ENCODE results near the gene GPX4.
A peak's percentile ranks its signal among the peaks of the same experiment; 100 is the strongest.
"Not testable (repeated sequence)": the region's sequence is repeated elsewhere in the genome, so short reads cannot be mapped to it uniquely, and the experiment has no call there.

GPX4 gene

DNA sequence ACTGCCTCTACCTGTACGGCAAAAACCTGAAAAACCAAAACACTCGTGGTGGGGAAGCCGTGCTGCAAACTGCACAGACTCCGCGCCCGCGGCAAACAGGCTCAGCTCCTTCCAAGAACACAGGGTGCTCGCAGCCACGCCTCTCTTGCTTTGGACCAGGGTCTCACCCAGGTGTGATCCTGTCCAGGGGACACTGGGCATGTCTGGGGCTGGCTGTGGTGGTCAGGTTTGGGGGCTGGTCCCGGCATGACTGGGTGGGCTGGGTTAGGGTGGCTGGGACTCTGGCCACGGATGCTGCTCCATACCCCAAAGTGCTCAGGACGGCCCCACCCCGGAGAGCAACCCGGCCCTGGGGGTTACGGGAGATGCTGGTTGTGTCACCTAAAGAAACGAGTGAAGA is 13.9 kb downstream of the GPX4 start:
- no peak for DNase-seq

GRCh38 chr19:1118999-1119398 is 15.2 kb downstream of the GPX4 start:
- DNase-seq, result no peak

DNA sequence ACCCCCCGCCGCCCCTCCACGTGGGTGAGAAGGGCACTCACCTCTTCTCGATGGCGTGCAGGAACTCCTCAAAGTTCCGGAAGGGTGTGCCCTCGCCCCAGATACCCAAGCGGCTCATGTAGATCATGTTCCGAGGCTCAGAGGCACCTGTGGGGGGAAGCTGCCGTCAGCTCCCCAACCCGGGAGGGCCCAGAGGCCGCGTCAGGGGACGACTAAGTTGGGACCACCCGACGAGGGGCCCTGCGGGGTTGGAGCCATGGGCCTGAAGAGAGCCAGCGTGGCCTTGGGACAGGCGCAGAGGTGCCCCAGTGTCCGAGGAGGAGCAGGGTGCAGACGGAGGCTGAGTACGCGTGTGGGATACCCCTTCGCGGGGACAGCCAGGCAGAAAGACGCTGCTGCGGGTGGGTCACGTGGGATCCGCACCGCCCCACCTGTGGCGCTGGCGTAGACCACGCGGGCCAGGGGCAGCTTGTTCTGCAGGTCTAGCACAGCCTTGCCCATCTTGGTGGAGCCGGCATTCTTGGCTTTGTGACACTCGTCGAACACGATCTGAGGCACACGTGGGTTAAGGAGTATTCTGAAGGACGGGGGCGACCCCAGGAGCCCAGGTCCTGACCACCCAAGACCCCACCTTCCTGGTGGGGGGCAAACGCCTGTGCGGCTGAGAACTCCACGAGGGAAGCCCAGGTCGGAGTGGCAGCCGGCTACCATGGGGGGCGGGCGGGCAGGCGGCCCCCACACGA is 15.9 kb downstream of the GPX4 start:
- DNase-seq, result no peak

DNA sequence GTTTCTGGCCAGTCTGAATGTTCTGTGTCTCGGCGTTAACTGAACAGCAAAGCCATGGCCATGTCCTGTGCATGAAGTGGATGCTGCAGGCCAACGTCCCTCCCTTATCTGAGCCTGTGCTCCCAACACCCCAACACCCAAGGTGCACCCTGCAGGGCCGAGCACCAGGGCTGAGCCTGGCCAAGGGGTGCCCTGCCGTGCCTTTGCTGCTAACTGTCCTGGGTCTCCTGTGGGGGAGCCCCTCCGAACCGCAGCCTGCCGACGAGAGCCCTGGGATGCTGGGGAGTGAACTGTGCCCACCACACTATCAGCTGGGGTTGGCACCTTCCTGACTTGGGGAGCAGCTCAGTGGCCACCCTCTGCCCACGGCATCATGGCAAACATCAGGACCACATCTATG is 17.6 kb downstream of the GPX4 start:
- DNase-seq, result no peak

- no peak for DNase-seq
Observed at GRCh38 chr19:1122021-1122971, 18.5 kb downstream of the GPX4 start.

DNA sequence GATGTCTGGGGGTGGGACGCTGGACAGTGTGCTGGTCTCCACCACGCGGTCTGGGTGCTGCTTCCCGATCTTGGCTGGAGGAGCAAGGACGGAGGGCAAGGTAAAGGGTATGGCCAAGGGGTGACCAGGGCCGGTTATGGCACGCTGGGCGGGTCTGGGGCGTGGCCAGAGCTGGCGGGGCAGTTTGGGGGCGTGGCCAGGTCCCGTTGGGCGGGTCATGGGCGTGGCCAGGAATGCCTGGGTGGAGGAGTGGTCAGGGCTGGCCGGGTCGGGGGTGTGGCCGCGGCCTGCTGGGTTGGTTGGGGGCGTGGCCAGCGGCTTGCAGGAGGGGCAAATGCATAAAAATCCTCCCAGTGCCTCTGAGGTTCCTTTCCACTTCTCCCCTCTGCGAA is 19.2 kb downstream of the GPX4 start:
- peak; percentile 66 for DNase-seq

- no peak for DNase-seq
Observed at GRCh38 chr19:1123381-1123780, 19.6 kb downstream of the GPX4 start.

GRCh38 chr19:1123885-1124677 is 20.3 kb downstream of the GPX4 start:
- no peak for DNase-seq

DNA sequence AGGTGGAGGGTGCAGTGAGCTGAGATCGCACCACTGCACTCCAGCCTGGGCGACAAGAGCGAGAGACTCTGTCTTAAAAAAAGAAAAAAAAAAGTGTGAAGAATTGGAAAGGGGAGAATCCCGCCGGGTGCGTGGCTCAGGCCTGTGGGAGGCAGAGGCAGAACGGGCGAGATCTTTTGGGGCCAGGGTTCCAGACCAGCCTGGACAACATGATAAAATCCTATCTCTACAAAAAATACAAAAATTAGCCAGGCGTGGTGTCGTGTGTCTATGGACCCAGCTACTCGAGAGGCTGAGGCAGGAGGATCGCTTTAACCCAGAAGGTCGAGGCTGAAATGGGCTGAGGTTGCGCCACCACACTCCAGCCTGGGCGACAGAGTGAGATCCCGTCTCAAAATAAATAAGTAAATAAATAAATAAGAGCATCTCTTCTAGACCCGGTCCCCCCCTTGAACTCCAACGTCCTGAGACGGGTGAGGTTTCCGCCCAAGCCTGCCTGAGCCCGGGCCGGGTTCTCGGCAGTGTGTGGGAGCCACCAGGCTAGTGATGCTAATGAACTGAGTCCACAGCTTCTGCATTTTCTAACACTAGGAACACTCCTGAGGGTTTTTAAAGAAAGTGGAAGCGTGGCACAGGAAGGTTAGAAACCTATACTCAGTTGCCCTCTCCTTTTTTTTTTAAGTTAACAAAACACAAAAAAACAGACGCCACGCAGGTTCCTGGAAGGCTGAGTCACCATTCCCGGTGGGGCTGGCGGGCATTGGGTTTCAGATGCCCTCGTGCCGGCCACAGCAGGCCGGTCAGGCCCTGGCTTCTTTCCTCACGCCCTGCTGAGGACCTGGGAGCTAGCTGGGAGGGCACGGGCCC is 22.0 kb downstream of the GPX4 start:
- DNase-seq, result no peak

GRCh38 chr19:1126984-1127760 is 23.4 kb downstream of the GPX4 start:
- no peak for DNase-seq

- DNase-seq, result no peak
Observed at GRCh38 chr19:1128106-1128505, 24.3 kb downstream of the GPX4 start.

DNA sequence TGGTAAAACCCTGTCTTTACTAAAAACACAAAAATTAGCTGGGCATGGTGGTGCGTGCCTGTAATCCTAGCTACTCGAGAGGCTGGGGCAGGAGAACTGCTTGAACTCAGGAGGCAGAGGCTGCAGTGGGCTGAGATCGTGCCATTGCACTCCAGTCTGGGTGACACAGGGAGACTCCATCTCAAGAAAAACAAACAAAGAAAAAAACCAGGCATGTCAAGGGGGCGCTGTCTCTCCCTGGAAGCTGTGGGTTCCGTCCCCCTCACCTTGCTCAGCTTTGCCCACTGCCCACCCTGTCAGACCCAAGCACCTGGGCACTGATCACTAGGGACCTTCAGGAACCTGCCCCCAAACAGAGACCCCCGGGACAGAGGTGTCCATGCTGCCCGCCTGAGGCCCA is 25.3 kb downstream of the GPX4 start:
- DNase-seq, result not testable (repeated sequence)

DNA sequence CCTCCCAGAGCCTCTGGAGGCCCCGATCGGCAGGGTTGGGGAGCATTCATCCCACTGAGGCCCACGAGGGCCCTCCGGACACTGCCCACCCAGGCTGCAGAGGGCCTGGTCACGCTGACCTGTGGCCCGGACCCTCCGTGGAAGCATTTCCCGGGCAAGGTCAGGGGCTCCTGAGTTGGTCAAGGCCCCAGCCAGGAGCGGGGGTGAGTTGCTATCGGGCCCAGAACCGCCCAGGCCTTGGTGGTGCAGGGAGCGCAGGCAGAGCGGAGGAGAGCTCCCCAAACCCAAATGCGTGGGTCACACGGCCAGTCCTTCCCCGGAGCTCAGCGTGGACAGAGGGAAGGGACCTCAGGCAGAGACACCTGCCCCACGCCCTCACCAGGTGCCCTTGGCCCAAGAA is 25.7 kb downstream of the GPX4 start:
- no peak for DNase-seq

- DNase-seq, result no peak
Observed at GRCh38 chr19:1130771-1131717, 27.2 kb downstream of the GPX4 start.

DNA sequence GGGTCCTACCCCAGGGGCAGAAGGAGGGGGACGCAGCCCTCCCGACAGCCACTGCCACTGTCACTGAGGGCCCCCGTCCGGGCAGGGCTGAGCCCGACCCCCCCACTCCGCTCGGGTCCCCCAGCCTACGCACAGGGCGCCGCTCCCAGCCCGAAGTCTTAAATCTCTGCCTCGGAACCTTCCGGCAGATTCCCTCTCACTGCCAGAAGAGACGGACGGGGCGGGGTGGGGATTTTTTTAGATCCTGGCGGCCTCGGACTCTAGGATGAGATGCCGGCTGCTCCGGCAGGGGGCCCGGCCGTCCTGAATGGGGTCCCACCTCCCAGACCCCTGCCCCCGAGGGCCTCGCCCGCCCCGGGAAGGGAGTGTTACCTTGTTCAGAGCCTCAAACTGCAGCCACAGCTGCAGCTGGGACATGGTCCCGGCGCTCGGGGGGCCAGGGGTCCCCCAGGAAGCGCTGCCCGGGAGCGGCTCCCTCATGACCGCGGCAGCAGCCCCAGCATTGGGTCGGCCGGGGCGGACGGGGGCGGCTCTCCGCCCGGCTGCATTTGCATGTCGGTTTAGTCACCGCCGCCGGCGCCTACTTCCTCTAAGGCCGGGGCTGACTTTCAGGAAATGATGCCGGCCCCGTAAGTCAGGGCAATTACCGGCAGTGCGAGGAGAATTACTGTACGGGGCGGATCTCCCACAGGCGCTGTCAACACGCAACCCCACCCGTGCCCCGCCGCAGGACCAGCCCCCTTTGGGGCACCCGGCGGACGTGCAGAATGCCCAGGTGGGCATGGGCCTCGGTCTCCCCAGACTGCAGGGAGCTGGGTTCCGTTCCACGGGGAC is 28.1 kb downstream of the GPX4 start:
- peak; percentile 89 for DNase-seq

DNA sequence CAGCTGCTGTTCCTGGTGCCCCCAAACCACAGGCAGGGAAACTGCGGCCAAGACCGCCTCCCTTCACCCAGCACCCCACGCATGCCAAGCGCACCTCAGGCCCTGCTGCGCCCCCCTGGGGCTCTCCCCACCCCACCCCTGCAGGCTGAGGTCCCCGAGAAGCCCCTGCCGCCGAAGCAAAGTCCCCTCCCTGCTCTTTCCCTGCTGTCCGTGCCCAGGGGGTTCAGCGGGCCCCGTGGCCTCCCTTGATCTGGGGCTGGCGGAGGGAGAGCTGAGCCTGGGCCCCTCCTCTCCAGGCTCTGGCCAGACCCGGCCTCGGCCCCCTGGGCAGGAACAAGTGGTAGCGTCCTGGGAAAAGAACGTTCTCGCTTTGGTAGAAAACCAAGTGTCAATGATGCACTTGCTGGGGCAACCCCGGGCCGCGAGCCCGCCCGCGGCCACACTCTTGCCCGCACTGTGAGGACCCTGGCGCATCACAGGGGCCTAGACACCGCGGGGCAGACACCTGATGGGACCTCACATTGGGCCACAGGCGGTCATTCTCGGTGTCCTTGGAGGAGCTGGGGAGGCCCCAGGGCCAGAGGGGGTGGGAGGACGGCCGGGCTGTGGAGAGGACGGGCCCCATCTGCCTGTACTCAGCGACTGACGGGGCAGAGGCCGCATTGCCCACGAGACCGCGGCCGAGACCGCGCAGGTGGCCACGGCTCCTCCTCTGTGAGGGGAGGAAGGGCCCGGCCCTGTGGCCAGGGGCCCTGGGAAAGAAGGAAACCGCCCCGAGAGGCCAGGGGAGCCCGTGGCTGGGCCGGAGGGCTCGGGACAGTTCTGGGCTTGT is 29.0 kb downstream of the GPX4 start:
- DNase-seq, result no peak

DNA sequence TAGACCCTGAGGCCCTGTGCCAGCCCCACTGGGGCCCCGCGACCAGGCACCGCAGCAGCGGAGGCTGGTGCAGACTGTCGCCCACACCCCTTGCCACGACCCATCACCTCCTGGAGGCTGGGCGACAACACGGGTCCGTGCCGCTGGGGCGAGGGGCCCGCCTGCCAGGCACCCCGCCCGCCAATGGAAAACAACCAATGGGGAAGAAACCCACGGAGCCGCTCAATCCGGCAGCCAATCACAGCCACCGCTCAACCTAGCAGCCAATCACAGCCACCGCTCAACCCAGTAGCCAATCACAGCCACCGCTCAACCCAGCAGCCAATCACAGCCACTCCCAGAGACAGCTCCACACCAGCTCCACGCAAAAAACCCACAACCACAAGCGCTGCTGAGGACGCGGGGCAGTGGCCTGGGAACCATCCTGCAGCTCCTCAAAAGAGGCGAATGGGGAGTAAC is 29.7 kb downstream of the GPX4 start:
- DNase-seq, result no peak

GRCh38 chr19:1134431-1134830 is 30.6 kb downstream of the GPX4 start:
- no peak for DNase-seq

Measured in femur (tissue), 1 donor.